ENCODE data around the gene SORCS2. TPM values are rescaled to one million over a fixed set of nuclear protein-coding genes. Genes with fewer than 3 reads are reported as not detected.

SORCS2 gene
- total RNA-seq, 1 donor = 0.27 TPM

DNA sequence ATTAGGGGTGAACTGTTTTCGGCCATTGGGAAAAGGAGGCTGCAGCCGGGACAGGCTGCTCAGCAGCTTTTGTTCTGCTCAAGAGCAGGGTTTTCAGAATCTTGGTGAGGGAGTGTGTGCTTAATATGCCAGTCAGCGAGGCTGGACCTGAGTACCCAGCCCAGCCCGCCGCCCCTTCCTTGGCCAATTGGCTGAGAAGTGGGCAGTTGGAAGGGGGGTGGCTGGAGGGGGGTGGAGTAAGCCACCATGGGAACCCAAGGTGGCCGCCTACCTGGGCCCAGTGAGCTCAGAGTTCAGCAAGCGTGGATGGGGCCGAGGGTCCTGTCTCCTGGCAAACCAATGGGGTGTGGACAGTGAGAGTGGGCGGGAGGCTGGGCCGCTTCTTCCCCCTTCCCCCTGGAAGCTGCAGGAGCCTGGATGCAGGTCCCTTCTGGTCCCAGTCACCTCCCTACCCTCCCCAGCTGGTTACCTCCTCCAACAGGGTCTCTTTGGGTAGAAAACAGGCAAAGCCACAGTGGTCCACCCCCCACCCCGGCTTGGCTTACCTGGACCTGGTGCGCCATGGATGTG, 52.5 kb downstream of the SORCS2 start:
- TF ChIP-seq, protein P1, sequence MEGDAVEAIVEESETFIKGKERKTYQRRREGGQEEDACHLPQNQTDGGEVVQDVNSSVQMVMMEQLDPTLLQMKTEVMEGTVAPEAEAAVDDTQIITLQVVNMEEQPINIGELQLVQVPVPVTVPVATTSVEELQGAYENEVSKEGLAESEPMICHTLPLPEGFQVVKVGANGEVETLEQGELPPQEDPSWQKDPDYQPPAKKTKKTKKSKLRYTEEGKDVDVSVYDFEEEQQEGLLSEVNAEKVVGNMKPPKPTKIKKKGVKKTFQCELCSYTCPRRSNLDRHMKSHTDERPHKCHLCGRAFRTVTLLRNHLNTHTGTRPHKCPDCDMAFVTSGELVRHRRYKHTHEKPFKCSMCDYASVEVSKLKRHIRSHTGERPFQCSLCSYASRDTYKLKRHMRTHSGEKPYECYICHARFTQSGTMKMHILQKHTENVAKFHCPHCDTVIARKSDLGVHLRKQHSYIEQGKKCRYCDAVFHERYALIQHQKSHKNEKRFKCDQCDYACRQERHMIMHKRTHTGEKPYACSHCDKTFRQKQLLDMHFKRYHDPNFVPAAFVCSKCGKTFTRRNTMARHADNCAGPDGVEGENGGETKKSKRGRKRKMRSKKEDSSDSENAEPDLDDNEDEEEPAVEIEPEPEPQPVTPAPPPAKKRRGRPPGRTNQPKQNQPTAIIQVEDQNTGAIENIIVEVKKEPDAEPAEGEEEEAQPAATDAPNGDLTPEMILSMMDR (IDR thresholded peaks at IDR 0.05; ENCODE audit: insufficient read depth, low read length) = no peak
- DNase-seq (ENCODE audit: low read depth) = no peak
- no peak overlapping the region for H3K4me3 ChIP-seq (ENCODE audit: low read depth, low read length)

DNA sequence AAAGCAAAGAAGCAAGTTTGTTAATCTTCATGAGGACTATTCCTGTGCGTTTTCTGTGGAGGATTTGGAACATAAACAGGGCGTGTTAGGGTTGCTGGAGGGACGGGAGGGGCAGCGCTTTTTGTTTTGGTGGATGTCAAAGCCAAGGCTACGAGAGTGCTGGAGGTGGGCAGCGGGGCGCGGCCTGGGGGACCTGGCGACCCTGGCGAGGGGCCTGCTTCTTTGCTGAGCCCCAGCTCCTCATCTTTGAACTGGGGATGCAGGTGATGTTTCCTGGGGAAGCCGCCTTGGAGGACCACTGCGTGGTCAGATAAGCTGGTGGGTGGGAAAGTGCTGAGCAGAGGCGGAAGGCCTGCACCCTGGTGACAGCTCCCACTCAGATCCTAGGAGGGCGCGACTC, 55.2 kb downstream of the SORCS2 start:
- no peak for DNase-seq (ENCODE audit: low read depth)
- TF ChIP-seq, protein P1 (IDR thresholded peaks at IDR 0.05; ENCODE audit: insufficient read depth, low read length) = no peak
- no peak overlapping the region for H3K4me3 ChIP-seq (ENCODE audit: low read depth, low read length)

DNA sequence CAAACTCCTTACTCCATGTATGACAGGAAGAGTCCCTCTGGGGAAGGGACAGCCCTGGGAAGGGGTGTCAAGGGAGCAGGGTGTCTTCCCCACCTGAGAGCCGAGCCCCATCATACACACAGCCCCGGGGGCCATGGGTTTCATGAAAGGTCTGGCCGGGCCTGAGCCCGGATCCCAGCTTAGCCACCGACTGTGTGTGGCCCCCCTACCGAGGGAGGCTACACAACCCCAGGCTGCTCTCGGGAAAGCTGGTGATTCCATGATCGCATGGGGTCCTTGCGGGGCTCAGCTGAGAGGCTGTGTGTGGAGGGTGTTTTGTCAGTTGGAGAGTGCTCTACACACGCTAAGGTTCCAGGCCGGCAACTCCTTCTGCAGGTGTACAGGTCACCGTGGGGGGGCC, 55.6 kb downstream of the SORCS2 start:
- DNase-seq (ENCODE audit: low read depth) = no peak
- no peak overlapping the region for H3K4me3 ChIP-seq (ENCODE audit: low read depth, low read length)
- TF ChIP-seq, protein P1 (IDR thresholded peaks at IDR 0.05; ENCODE audit: insufficient read depth, low read length) = no peak

DNA sequence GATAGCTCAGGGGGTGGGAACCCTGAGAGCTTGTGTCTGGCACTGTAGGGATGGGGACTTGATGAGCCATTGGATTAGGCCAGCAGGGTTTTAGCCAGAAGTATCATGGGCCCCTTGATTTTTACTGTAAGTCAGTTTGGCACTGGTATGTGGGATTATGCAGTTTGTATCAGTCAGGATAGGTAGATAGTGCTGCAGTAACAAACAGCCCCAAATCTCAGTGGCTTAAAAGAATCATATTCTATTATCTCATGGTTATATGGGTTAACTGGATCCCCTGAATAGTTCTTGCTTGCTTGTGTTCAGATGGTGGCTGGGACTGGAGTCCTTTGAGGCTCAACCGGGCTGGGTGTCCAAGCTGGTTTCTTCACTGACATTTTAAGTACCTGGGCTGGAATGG, 56.5 kb downstream of the SORCS2 start:
- H3K4me3 ChIP-seq (ENCODE audit: low read depth, low read length) = no peak overlapping the region
- DNase-seq (ENCODE audit: low read depth) = no peak
- TF ChIP-seq, protein P1 (IDR thresholded peaks at IDR 0.05; ENCODE audit: insufficient read depth, low read length) = no peak

DNA sequence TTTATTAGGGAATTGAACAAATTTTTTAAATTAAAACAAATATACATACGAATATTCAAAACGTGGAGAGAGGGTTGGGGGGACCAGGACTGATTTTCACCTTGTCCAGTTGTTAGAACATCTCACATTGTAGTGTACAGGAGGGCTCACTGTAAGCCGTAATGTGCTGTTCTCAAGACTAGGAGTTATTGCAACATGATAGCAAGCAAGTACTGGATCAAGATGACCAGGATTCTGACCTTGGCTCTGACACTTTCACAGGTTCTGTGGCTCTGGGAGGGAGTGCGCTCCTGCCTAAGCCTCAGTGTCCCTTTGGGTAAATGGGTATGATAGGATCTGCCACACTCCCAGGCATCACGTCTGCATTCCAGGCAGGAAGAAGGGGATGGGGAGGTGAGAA, 59.0 kb downstream of the SORCS2 start:
- DNase-seq (ENCODE audit: low read depth) = no peak
- TF ChIP-seq, protein P1 (IDR thresholded peaks at IDR 0.05; ENCODE audit: insufficient read depth, low read length) = no peak
- no peak overlapping the region for H3K4me3 ChIP-seq (ENCODE audit: low read depth, low read length)

DNA sequence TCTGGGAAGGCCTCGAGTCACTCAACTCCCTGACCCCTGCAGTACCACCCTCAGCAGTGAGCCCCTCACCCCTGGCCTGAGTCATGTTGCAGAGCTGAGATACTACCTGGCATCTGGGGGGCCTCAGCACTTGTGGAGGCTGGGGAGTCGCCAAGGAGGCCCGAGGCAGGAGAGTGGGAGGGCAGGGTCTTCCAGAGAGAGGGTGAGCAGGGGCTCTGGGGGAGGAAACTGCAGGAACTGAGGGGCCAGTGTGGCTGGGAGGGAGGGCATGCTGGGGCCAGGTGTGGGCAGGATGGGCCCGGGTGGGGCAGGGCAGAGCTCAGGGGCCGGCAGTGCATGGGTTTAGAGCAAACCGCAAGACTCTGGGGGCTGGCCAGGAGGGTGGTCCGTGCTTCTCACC, 59.7 kb downstream of the SORCS2 start:
- no peak for DNase-seq (ENCODE audit: low read depth)
- H3K4me3 ChIP-seq (ENCODE audit: low read depth, low read length) = no peak overlapping the region
- TF ChIP-seq, protein P1 (IDR thresholded peaks at IDR 0.05; ENCODE audit: insufficient read depth, low read length) = no peak
